AG04449 (cell line): ENCODE data around the gene KCNE4.

ENCODE experiments used
- CTCF ChIA-PET: fragments of 350-600 bp; formaldehyde crosslinking; extraction: SDS; loops from one replicate; lab custom pipeline; 2021; ENCODE audit warnings: antibody characterized with exemption; lab: Yijun Ruan, JAX
- POLR2A ChIA-PET: fragments of 400-600, 350-600 bp; formaldehyde crosslinking; extraction: SDS; loops from one replicate; lab custom pipeline; 2020; ENCODE audit warnings: antibody characterized with exemption, inconsistent platforms; lab: Yijun Ruan, JAX
- DNase-seq: peaks from one replicate; pipeline ENCODE4 v3.0.0-alpha.2; 2010; ENCODE audit warnings: low read depth, low spot score
- H3K4me3 ChIP-seq: 2 replicates; pipeline ENCODE4 v1.5.1; 2011; ENCODE audit warnings: low read depth, mild to moderate bottlenecking, control low read depth, low read length
- TF ChIP-seq, protein P1 (sequence below): IDR thresholded peaks from one replicate; pipeline ENCODE4 v1.5.1; 2011; ENCODE audit warnings: mild to moderate bottlenecking, moderate library complexity, low read length, control low read depth, inconsistent platforms; ENCODE audit not compliant: insufficient read depth; ENCODE audit errors: missing control alignments

KCNE4 gene

DNA sequence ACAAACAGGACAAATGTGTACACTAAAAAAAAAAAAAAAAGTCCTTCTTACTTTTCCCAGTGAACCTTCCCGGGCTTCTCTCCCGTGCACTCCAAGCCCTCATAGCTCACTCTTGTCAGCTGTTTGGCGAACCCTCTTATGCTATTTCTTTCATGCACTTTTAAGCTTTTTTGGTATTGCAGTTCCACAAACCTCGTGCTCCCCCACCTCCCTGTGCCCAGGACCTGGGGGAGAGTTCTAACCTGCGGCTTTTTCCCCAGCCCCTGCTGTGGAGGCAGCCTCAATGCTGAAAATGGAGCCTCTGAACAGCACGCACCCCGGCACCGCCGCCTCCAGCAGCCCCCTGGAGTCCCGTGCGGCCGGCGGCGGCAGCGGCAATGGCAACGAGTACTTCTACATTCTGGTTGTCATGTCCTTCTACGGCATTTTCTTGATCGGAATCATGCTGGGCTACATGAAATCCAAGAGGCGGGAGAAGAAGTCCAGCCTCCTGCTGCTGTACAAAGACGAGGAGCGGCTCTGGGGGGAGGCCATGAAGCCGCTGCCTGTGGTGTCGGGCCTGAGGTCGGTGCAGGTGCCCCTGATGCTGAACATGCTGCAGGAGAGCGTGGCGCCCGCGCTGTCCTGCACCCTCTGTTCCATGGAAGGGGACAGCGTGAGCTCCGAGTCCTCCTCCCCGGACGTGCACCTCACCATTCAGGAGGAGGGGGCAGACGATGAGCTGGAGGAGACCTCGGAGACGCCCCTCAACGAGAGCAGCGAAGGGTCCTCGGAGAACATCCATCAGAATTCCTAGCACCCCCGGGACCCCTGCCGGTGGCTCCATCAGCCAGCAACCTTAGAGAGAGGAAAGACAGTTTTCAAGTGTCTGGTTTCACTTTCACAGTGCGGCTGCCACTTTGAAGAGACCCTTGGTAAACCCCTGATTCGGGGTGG, 826 bp downstream of the KCNE4 start:
- TF ChIP-seq, protein P1, sequence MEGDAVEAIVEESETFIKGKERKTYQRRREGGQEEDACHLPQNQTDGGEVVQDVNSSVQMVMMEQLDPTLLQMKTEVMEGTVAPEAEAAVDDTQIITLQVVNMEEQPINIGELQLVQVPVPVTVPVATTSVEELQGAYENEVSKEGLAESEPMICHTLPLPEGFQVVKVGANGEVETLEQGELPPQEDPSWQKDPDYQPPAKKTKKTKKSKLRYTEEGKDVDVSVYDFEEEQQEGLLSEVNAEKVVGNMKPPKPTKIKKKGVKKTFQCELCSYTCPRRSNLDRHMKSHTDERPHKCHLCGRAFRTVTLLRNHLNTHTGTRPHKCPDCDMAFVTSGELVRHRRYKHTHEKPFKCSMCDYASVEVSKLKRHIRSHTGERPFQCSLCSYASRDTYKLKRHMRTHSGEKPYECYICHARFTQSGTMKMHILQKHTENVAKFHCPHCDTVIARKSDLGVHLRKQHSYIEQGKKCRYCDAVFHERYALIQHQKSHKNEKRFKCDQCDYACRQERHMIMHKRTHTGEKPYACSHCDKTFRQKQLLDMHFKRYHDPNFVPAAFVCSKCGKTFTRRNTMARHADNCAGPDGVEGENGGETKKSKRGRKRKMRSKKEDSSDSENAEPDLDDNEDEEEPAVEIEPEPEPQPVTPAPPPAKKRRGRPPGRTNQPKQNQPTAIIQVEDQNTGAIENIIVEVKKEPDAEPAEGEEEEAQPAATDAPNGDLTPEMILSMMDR: no peak
- ChIA-PET CTCF (interaction anchor here (1.7 to 3.4 kb wide), 2 partner anchors 71 to 81 kb away, joined by 11 to 13 read pairs; no protein-coding TSS in a partner anchor), POLR2A (interaction anchor here (0.6 to 1.2 kb wide), 2 partner anchors 58 to 82 kb away, joined by 3 read pairs; no protein-coding TSS in a partner anchor)
- DNase-seq: no peak
- peak overlapping the region; percentile 62 for H3K4me3 ChIP-seq

DNA sequence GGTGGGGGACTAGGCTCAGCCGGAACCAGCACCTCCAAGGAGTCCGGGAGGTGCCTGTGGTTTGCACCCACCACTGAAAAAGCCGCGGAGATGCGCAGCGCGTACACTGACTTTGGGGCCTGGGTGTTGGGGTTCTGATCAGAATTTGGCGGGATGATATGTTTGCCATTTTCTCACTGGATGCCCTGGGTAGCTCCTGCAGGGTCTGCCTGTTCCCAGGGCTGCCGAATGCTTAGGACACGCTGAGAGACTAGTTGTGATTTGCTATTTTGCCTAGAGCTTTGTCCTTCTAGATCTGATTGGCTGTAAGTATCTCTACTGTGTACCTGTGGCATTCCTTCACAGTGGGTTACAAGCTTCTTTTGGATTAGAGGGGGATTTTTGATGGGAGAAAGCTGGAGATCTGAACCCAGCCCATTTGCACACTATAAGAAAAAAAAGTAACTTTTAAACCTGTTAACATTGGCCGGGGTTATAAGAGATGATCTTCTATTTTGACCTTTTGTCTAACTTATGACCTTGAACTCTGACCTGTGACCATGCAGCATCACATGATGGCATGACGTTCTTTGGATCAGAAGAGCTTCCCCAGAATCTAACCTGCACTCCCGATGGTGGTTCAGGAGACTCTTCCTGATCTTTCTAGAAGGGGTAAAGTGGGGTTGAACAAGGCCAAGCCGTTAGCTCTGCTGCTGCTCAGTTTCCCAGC, 1.6 kb downstream of the KCNE4 start:
- TF ChIP-seq, protein P1: no peak

DNA sequence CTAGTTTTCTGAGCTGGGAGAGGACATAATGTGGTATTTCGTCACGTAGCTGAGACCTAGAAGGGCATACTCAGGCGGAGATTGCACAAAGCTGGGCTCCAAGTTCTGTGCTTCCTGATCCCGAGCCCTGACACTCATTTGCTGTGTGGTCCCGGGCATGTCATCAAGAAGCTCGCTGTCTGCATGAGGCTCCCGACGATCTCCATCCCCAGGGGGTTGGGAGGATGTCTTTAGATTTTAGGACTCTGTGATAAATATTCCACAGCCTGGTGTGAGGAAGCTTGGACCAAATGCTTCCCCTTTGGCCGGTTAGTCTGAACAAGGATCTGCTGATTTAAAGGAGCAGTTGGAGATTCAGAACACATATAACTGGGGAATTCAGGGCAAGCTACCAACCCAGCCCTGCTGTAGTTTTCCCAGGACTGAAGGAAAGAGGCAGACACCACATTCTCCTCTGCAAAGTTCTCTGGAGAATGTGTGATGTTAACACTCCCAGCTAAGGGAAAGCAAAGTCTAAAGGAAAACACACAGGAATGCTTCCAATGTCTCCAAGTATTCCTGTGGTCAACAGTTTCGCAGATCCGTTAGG, 2.3 kb downstream of the KCNE4 start:
- ChIA-PET POLR2A (interaction anchor here (0.6 to 1.2 kb wide), 4 partner anchors 12 to 60 kb away, joined by 3 to 4 read pairs (median 3); no protein-coding TSS in a partner anchor), CTCF (interaction anchor here (0.9 to 2.4 kb wide), 4 partner anchors 12 to 82 kb away, joined by 3 to 14 read pairs (median 7); no protein-coding TSS in a partner anchor)
- peak overlapping the region; percentile 62 for H3K4me3 ChIP-seq
- TF ChIP-seq, protein P1: no peak
- peak; percentile 82 for DNase-seq

More for the DNA sequence above, 1.6 kb downstream of the KCNE4 start:
- POLR2A ChIA-PET: interaction anchor here (0.6 to 1.2 kb wide), 3 partner anchors 13 to 59 kb away, joined by 3 to 4 read pairs (median 3); no protein-coding TSS in a partner anchor
- CTCF ChIA-PET: interaction anchor here (1.1 to 3.4 kb wide), 4 partner anchors 28 to 82 kb away, joined by 3 to 14 read pairs (median 12); no protein-coding TSS in a partner anchor
- DNase-seq: no peak
- H3K4me3 ChIP-seq: peak overlapping the region; percentile 62

DNA sequence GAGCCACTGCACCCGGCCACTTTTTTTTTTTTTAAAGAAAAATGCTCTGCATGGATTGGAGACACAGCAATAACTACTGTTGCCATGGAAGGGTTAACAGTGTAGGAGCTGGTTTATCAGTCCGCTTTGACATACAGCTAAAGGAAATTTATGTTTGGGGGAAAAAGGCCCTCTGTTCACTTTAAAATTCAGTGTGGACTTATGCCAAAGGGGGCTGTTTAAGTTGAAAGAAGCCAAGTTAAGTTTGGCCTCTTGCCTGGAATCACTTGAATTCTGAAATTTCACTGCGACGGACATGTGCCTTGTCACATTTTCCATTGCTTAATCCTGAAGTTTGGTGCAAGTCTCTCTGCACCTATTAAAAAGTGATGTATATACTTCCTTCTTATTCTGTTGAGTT, 3.1 kb downstream of the KCNE4 start:
- no peak for DNase-seq

DNA sequence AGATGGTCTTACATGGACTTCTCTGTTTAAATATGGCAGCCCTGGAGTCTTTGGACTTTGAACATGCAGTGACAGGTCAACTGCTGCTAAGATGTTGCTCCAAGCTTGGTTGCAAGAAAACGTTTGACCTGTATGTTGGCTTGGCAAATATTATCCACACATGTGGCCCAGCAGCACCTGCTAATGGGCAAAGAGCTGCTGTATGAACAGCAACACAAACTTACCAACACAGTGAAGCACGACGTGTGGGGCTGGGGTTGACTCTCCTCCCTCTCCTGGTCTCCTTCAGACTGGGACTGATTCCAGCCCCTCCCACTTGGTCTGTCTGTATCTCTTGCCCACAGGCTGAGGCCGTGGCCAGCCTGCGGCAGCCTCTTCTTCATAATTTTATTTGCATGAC, 3.8 kb downstream of the KCNE4 start:
- POLR2A ChIA-PET: no interaction called here
- CTCF ChIA-PET: interaction anchor here (2.4 kb wide), 1 partner anchor 84 kb away, joined by 14 read pairs; no protein-coding TSS in a partner anchor
- H3K4me3 ChIP-seq: peak overlapping the region; percentile 24
- DNase-seq: no peak
- TF ChIP-seq, protein P1: no peak

More for the DNA sequence above, 3.1 kb downstream of the KCNE4 start:
- peak overlapping the region; percentile 27 for H3K4me3 ChIP-seq
- POLR2A ChIA-PET: interaction anchor here (0.7 to 1.2 kb wide), 2 partner anchors 27 to 674 kb away, joined by 3 to 4 read pairs; no protein-coding TSS in a partner anchor
- TF ChIP-seq, protein P1: no peak
- CTCF ChIA-PET: interaction anchor here (2.4 kb wide), 1 partner anchor 83 kb away, joined by 14 read pairs; no protein-coding TSS in a partner anchor
